ENCODE data around the gene MYLK2. TPM values are rescaled to one million over a fixed set of nuclear protein-coding genes. Genes with fewer than 3 reads are reported as not detected.

MYLK2 gene
- total and polyA plus RNA-seq, 2 of the 4 experiments (the other 2 are of a cell fraction) = 0.18 to 0.27 TPM

DNA sequence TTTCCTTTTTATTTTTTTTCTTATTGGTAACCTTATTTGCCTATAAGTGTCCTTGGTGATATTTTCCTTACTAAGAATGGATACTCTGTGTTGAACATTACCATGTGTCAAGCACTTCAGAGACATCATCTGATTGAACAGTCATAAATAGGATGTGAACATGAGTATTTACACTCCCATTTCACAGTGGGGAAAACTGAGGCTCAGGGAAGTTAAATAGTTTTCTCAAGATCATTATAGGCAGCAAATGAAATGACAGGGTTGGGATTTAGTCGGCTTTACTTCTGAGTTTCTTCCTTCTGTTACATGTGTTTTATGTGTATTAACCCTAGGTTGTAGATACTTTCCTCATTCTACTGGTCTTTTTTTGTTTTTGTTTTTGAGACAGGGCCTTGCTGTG lies 44.7 kb upstream of the MYLK2 start:
- DNase-seq (no peak), ATAC-seq (ENCODE audit: low read depth) (no peak)
- Histone ChIP-seq H3K9me1 (ENCODE audit: insufficient read depth, low read length) (no peaks in the 10 kb centered on the region), H2BK5ac (ENCODE audit: low read depth, low read length, poor library complexity, severe bottlenecking) (no peak overlapping the region), H3K18ac (ENCODE audit: low read depth, low read length) (no peak overlapping the region), H2BK20ac (ENCODE audit: low read depth, low read length) (no peak overlapping the region), H3K9me3 (ENCODE audit: control insufficient read depth, insufficient read depth, low read length) (no peaks in the 10 kb centered on the region), H3K4me3 (ENCODE audit: insufficient read depth, low read depth, low read length) (no peak overlapping the region), H3K36me3 (ENCODE audit: control insufficient read depth, insufficient read depth, low read length) (peaks cover 6% of the 10 kb centered on the region), H3K9ac (ENCODE audit: low read depth, low read length) (no peak overlapping the region), H3K4ac (ENCODE audit: low read depth, low read length) (no peak overlapping the region), H2AK9ac (replicated peaks; ENCODE audit: low read depth, low read length, poor library complexity) (no peak overlapping the region), H2BK15ac (ENCODE audit: low read depth, low read length) (no peak overlapping the region), H3K14ac (replicated peaks; ENCODE audit: low read depth, low read length) (no peak overlapping the region), H4K8ac (ENCODE audit: low read depth in 2 of 2, low read length in 2 of 2) (no peak overlapping the region), H2AFZ (replicated peaks; ENCODE audit: low read length, poor library complexity) (no peak overlapping the region), H3K56ac (ENCODE audit: extremely low read depth, insufficient read depth, low read length) (no peak overlapping the region), H3K27ac (ENCODE audit: insufficient read depth, low read length) (no peak overlapping the region), H4K20me1 (ENCODE audit: insufficient read depth, low read length) (no peaks in the 10 kb centered on the region), H4K5ac (ENCODE audit: low read depth, low read length) (no peak overlapping the region), H3K4me2 (ENCODE audit: low read depth, low read length) (no peak overlapping the region), H2BK120ac (ENCODE audit: low read depth, low read length) (no peak overlapping the region), H3K27me3 (ENCODE audit: control insufficient read depth, insufficient read depth, low read length) (no peaks in the 10 kb centered on the region), H3K79me1 (ENCODE audit: low read depth in 1 of 2, low read length in 2 of 2) (peaks cover 33 to 41% of the 10 kb centered on the region in 2 experiments), H3K23ac (ENCODE audit: low read depth, low read length) (no peak overlapping the region), H3K4me1 (ENCODE audit: control insufficient read depth, insufficient read depth, low read length) (no peaks in the 10 kb centered on the region), H4K91ac (ENCODE audit: insufficient read depth, low read depth, low read length) (no peak overlapping the region), H2AK5ac (ENCODE audit: low read depth, low read length) (no peak overlapping the region)
- dilution Hi-C loops (cut with HindIII; ENCODE audit: low sequenced_read_pairs, unreplicated experiment) = no loop called here
- WGBS, 2 experiments (ENCODE audit: extremely low coverage in 2 of 2, insufficient read length in 1 of 2) = no CpG with 5 or more reads among the region's 1 CpG
- ChIA-PET CTCF (no interaction called here), POLR2A (ENCODE audit: unreplicated experiment) (no interaction called here)
- TF ChIP-seq RFX5 (IDR thresholded peaks at IDR 0.05; ENCODE audit: low read depth, low read length) (no peak), SMC3 (IDR thresholded peaks at IDR 0.05; ENCODE audit: low read depth, low read length) (no peak), RCOR1 (IDR thresholded peaks at IDR 0.05; ENCODE audit: insufficient replicate concordance, low read length) (no peak), POLR2A (IDR thresholded peaks at IDR 0.05; ENCODE audit: low read depth, low read length) (no peak), MAFK (IDR thresholded peaks at IDR 0.05; ENCODE audit: low read depth, low read length) (no peak), RAD21 (IDR thresholded peaks at IDR 0.05; ENCODE audit: low read length) (no peak), BHLHE40 (IDR thresholded peaks at IDR 0.05; ENCODE audit: low read depth, low read length) (no peak), MAZ (IDR thresholded peaks at IDR 0.05; ENCODE audit: borderline replicate concordance, low read depth, low read length) (no peak), MXI1 (IDR thresholded peaks at IDR 0.05; ENCODE audit: borderline replicate concordance, low read depth, low read length) (no peak), NFE2L2 (IDR thresholded peaks at IDR 0.05; ENCODE audit: low read depth, low read length) (no peak), CEBPB (IDR thresholded peaks at IDR 0.05; ENCODE audit: low read depth, low read length) (no peak), FOS (IDR thresholded peaks at IDR 0.05; ENCODE audit: low read depth, low read length) (no peak), CHD1 (IDR thresholded peaks at IDR 0.05; ENCODE audit: low read depth, low read length) (no peak)
- TF ChIP-seq, protein P1, sequence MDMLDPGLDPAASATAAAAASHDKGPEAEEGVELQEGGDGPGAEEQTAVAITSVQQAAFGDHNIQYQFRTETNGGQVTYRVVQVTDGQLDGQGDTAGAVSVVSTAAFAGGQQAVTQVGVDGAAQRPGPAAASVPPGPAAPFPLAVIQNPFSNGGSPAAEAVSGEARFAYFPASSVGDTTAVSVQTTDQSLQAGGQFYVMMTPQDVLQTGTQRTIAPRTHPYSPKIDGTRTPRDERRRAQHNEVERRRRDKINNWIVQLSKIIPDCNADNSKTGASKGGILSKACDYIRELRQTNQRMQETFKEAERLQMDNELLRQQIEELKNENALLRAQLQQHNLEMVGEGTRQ (IDR thresholded peaks at IDR 0.05; ENCODE audit: low read depth, low read length) = no peak
- TF ChIP-seq, protein P2, sequence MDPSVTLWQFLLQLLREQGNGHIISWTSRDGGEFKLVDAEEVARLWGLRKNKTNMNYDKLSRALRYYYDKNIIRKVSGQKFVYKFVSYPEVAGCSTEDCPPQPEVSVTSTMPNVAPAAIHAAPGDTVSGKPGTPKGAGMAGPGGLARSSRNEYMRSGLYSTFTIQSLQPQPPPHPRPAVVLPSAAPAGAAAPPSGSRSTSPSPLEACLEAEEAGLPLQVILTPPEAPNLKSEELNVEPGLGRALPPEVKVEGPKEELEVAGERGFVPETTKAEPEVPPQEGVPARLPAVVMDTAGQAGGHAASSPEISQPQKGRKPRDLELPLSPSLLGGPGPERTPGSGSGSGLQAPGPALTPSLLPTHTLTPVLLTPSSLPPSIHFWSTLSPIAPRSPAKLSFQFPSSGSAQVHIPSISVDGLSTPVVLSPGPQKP (IDR thresholded peaks at IDR 0.05; ENCODE audit: borderline replicate concordance, low read depth, low read length) = no peak
- TF ChIP-seq, protein P3, sequence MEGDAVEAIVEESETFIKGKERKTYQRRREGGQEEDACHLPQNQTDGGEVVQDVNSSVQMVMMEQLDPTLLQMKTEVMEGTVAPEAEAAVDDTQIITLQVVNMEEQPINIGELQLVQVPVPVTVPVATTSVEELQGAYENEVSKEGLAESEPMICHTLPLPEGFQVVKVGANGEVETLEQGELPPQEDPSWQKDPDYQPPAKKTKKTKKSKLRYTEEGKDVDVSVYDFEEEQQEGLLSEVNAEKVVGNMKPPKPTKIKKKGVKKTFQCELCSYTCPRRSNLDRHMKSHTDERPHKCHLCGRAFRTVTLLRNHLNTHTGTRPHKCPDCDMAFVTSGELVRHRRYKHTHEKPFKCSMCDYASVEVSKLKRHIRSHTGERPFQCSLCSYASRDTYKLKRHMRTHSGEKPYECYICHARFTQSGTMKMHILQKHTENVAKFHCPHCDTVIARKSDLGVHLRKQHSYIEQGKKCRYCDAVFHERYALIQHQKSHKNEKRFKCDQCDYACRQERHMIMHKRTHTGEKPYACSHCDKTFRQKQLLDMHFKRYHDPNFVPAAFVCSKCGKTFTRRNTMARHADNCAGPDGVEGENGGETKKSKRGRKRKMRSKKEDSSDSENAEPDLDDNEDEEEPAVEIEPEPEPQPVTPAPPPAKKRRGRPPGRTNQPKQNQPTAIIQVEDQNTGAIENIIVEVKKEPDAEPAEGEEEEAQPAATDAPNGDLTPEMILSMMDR (conservative IDR thresholded peaks at IDR 0.05; ENCODE audit: low read depth, low read length) = no peak
- in situ Hi-C loops (cut with MboI; ENCODE audit: low sequenced_read_pairs) = no loop called here
- intact Hi-C loops (cut with micrococcal nuclease) = no loop called here
- BruUV-seq (replicated peaks) = no TSS peak

Data from IMR-90 (cell line).